Osteoblast (primary cell): ENCODE data around the gene SLC12A8. TPM values are rescaled to one million over a fixed set of nuclear protein-coding genes. Genes with fewer than 3 reads are reported as not detected.
A peak's percentile ranks its signal among the peaks of the same experiment; 100 is the strongest.

Experiments used
- DNase-seq: peaks from one replicate; pipeline ENCODE4 v3.0.0; 2011; ENCODE audit warnings: low spot score, mixed read lengths; ENCODE audit not compliant: insufficient read length; ENCODE audit errors: missing footprints
- H2AFZ ChIP-seq: 2 replicates; pipeline ENCODE4 v1.6.0; 2011; ENCODE audit warnings: mild to moderate bottlenecking, low read length
- H3K27ac ChIP-seq: 2 replicates; pipeline ENCODE4 v1.5.1; 2011; ENCODE audit warnings: mild to moderate bottlenecking, low read depth, low read length, moderate library complexity
- H3K27me3 ChIP-seq: 2 replicates; pipeline ENCODE4 v1.6.0; 2012; ENCODE audit warnings: mild to moderate bottlenecking, control low read depth, inconsistent platforms, low read length, moderate library complexity; ENCODE audit not compliant: insufficient read depth
- H3K36me3 ChIP-seq: 2 replicates; pipeline ENCODE4 v1.5.1; 2011; ENCODE audit warnings: mild to moderate bottlenecking, low read length, control low read depth, moderate library complexity; ENCODE audit not compliant: insufficient read depth
- H3K4me1 ChIP-seq: 2 replicates; pipeline ENCODE4 v1.5.1; 2011; ENCODE audit warnings: mild to moderate bottlenecking, low read length, control low read depth, moderate library complexity; ENCODE audit not compliant: insufficient read depth
- H3K4me2 ChIP-seq: 2 replicates; pipeline ENCODE4 v1.6.0; 2011; ENCODE audit warnings: mild to moderate bottlenecking, low read length; ENCODE audit not compliant: insufficient read depth
- H3K4me3 ChIP-seq: fragments of 200-600 bp; sonication (generic); 3 replicates; pipeline ENCODE4 v1.5.1; 2012; ENCODE audit warnings: mild to moderate bottlenecking, low read length, inconsistent platforms; ENCODE audit not compliant: insufficient read depth
- H3K79me2 ChIP-seq: 2 replicates; pipeline ENCODE4 v1.6.0; 2012; ENCODE audit warnings: mild to moderate bottlenecking, low read length, control low read depth, inconsistent platforms; ENCODE audit not compliant: insufficient read depth
- H3K9me3 ChIP-seq: 2 replicates; pipeline ENCODE4 v1.5.1; 2011; ENCODE audit warnings: low read depth, low read length, control low read depth
- H4K20me1 ChIP-seq: 2 replicates; pipeline ENCODE4 v1.6.0; 2012; ENCODE audit warnings: mild to moderate bottlenecking, low read length, control low read depth; ENCODE audit not compliant: insufficient read depth
- CTCF ChIP-seq: IDR thresholded peaks from 2 replicates; pipeline ENCODE4 v1.5.1; 2011; ENCODE audit warnings: mild to moderate bottlenecking, low read depth, low read length, moderate library complexity; ENCODE audit errors: extremely low read depth
- total RNA-seq: library from RNA; depleted of rRNA; stranded (reverse); fragments of >200 nt; gene quantifications from 2 replicates; pipeline ENCODE4 v1.2.3, GENCODE V29; 2012

Gene SLC12A8
- total RNA-seq, 1 donor = 36.2 TPM

DNA sequence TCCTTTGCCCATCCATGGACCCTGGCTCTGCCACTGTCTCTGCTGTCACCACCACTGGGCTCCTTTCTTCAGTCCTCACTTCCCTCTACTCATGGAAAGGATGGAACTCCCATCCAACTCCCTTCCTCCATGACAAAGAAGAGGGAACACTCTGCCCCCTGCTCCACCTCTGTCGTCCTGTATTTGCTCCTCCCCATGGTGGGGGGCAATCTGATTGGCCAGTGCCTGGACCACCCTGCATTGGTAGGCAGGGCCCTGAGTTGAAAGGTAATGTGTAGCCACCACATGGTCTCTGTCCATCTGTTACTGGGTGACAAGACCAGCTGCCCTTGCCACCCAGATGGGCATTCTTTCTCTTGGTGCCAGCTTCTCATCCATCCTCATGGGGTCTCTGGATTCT lies 136.1 kb downstream of the SLC12A8 start:
- H3K4me1 ChIP-seq = peaks cover 8% of the 10 kb centered on the region
- no peaks in the 10 kb centered on the region for H3K36me3 ChIP-seq
- no peak overlapping the region for H3K27ac ChIP-seq
- H3K4me2 ChIP-seq = no peak overlapping the region
- H3K79me2 ChIP-seq = no peaks in the 10 kb centered on the region
- no peak overlapping the region for H2AFZ ChIP-seq
- no peaks in the 10 kb centered on the region for H3K9me3 ChIP-seq
- H3K27me3 ChIP-seq = no peaks in the 10 kb centered on the region
- no peak for TF ChIP-seq CTCF
- no peak for DNase-seq
- H3K4me3 ChIP-seq = no peak overlapping the region
- no peaks in the 10 kb centered on the region for H4K20me1 ChIP-seq

GRCh38 chr3:125075738-125076137 lies 136.8 kb downstream of the SLC12A8 start:
- Histone ChIP-seq H4K20me1 (no peaks in the 10 kb centered on the region), H3K4me1 (peaks cover 8% of the 10 kb centered on the region), H3K27ac (no peak overlapping the region), H3K9me3 (no peaks in the 10 kb centered on the region), H3K79me2 (no peaks in the 10 kb centered on the region), H3K36me3 (no peaks in the 10 kb centered on the region), H3K4me2 (no peak overlapping the region), H3K27me3 (no peaks in the 10 kb centered on the region), H3K4me3 (no peak overlapping the region), H2AFZ (no peak overlapping the region)
- peak; percentile 19 for DNase-seq
- no peak for TF ChIP-seq CTCF

- Histone ChIP-seq H2AFZ (no peak overlapping the region), H3K9me3 (no peaks in the 10 kb centered on the region), H3K27ac (no peak overlapping the region), H3K4me2 (no peak overlapping the region), H3K27me3 (no peaks in the 10 kb centered on the region), H3K4me3 (no peak overlapping the region), H3K79me2 (no peaks in the 10 kb centered on the region), H3K36me3 (no peaks in the 10 kb centered on the region), H3K4me1 (peaks cover 8% of the 10 kb centered on the region), H4K20me1 (no peaks in the 10 kb centered on the region)
- no peak for TF ChIP-seq CTCF
- DNase-seq = no peak
Observed at GRCh38 chr3:125073390-125073905, 139.1 kb downstream of the SLC12A8 start.

DNA sequence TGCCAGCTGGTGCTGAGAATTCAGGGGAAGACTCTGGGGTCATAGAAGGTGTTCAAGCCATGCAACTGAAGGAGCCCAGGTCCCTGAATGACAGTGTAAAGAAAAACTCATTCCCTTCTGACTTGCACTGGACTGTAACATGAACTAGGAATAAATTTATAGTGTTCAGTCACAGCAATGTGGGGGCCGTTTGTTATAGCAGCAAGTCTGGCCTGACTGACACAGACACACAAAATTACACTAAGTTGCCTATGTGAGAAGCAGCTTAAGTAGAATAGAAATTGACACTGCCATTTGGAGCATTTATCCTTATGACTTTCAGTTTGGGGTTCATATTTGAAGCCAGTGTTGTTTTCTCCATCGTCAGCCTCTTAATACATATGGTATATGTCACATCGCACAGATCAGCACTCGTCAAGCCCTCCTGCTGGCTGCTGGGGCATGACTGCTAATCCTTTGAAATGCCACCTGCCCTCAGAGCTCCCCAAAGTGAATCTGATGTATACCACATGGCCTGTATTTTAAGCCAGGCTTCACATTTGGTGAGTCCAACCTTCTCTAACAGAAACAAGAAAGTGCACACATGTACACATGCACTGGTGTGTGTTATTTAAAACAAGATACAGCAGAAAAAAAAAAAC lies 139.7 kb downstream of the SLC12A8 start:
- DNase-seq = no peak

More for the DNA sequence above, 139.7 kb downstream of the SLC12A8 start:
- no peak overlapping the region for H3K4me2 ChIP-seq
- no peaks in the 10 kb centered on the region for H4K20me1 ChIP-seq
- no peak overlapping the region for H2AFZ ChIP-seq
- H3K36me3 ChIP-seq = no peaks in the 10 kb centered on the region
- H3K79me2 ChIP-seq = no peaks in the 10 kb centered on the region
- no peaks in the 10 kb centered on the region for H3K9me3 ChIP-seq
- H3K4me3 ChIP-seq = no peak overlapping the region
- H3K27ac ChIP-seq = no peak overlapping the region
- TF ChIP-seq CTCF = no peak
- H3K27me3 ChIP-seq = no peaks in the 10 kb centered on the region
- H3K4me1 ChIP-seq = peaks cover 8% of the 10 kb centered on the region
